ENCODE measurements around the gene CPOX. TPM values are rescaled to one million over a fixed set of nuclear protein-coding genes. Genes with fewer than 3 reads are reported as not detected.
A peak's percentile ranks its signal among the peaks of the same experiment; 100 is the strongest.

The CPOX gene
- total RNA-seq, 4 donors from 2014 or later = 16.8 to 68.5 (median 36.0) TPM

- no peak overlapping the region for H3K27ac ChIP-seq
- TF ChIP-seq POLR2A (IDR thresholded peaks at IDR 0.05) = no peak
- no peak for TF ChIP-seq CTCF (IDR thresholded peaks at IDR 0.05)
- H3K4me3 ChIP-seq = no peak overlapping the region
- no peaks in the 10 kb centered on the region for H3K27me3 ChIP-seq
- no peaks in the 10 kb centered on the region for H3K36me3 ChIP-seq
- no peak for DNase-seq
- no peaks in the 10 kb centered on the region for H3K4me1 ChIP-seq
- no peaks in the 10 kb centered on the region for H3K9me3 ChIP-seq
Observed at GRCh38 chr3:98599647-98600411, 6.4 kb upstream of the CPOX start.

GRCh38 chr3:98598492-98598891, 5.1 kb upstream of the CPOX start:
- DNase-seq = no peak
- H3K27me3 ChIP-seq = no peaks in the 10 kb centered on the region
- no peak overlapping the region for H3K4me3 ChIP-seq
- H3K36me3 ChIP-seq = no peaks in the 10 kb centered on the region
- no peaks in the 10 kb centered on the region for H3K4me1 ChIP-seq
- no peaks in the 10 kb centered on the region for H3K9me3 ChIP-seq
- TF ChIP-seq POLR2A (IDR thresholded peaks at IDR 0.05) = no peak
- TF ChIP-seq CTCF (IDR thresholded peaks at IDR 0.05) = no peak
- no peak overlapping the region for H3K27ac ChIP-seq

GRCh38 chr3:98596541-98597500, 3.4 kb upstream of the CPOX start:
- H3K27me3 ChIP-seq = no peaks in the 10 kb centered on the region
- H3K36me3 ChIP-seq = no peaks in the 10 kb centered on the region
- TF ChIP-seq POLR2A (IDR thresholded peaks at IDR 0.05) = no peak
- peak; percentile 54 to 75 (median 64) for TF ChIP-seq CTCF (IDR thresholded peaks at IDR 0.05)
- no peak overlapping the region for H3K27ac ChIP-seq
- peaks cover 0 to 7% (median 2%) of the 10 kb centered on the region in 4 donors for H3K4me1 ChIP-seq
- H3K9me3 ChIP-seq = no peaks in the 10 kb centered on the region
- no peak for DNase-seq
- no peak overlapping the region for H3K4me3 ChIP-seq

- TF ChIP-seq POLR2A (IDR thresholded peaks at IDR 0.05) (no peak), CTCF (IDR thresholded peaks at IDR 0.05) (no peak)
- DNase-seq = no peak
- peaks cover 0 to 12% (median 4%) of the 10 kb centered on the region in 4 donors for H3K4me1 ChIP-seq
- H3K9me3 ChIP-seq = no peaks in the 10 kb centered on the region
- no peaks in the 10 kb centered on the region for H3K27me3 ChIP-seq
- no peak overlapping the region for H3K4me3 ChIP-seq
- no peak overlapping the region for H3K27ac ChIP-seq
- H3K36me3 ChIP-seq = no peaks in the 10 kb centered on the region
Observed at GRCh38 chr3:98596087-98596486, 2.7 kb upstream of the CPOX start.

- Histone ChIP-seq H3K36me3 (peaks cover 0 to 7% (median 0%) of the 10 kb centered on the region in 3 donors), H3K4me1 (peaks cover 0 to 15% (median 4%) of the 10 kb centered on the region in 4 donors), H3K27me3 (no peaks in the 10 kb centered on the region), H3K9me3 (no peaks in the 10 kb centered on the region), H3K4me3 (no peak overlapping the region), H3K27ac (no peak overlapping the region)
- TF ChIP-seq CTCF (IDR thresholded peaks at IDR 0.05) = no peak
- no peak for TF ChIP-seq POLR2A (IDR thresholded peaks at IDR 0.05)
- DNase-seq = no peak
Observed at GRCh38 chr3:98594628-98595324, 1.4 kb upstream of the CPOX start.

All from Peyer's patch (tissue), 4 donors.